ENCODE results near the gene CAB39L. TPM values are rescaled to one million over a fixed set of nuclear protein-coding genes. Genes with fewer than 3 reads are reported as not detected.
A peak's percentile ranks its signal among the peaks of the same experiment; 100 is the strongest.

CAB39L gene
- 1 to 10 TPM; 3.8 to 4.5 TPM for total RNA-seq

- peaks cover 56% of the 10 kb centered on the region for H3K4me1 Mint-ChIP-seq (ENCODE audit: low read depth)
- H3K27me3 Mint-ChIP-seq (ENCODE audit: low read depth), result no peaks in the 10 kb centered on the region
- H3K27ac Mint-ChIP-seq, result peak within 1 kb of the TSS; percentile 96
- H3K9me3 Mint-ChIP-seq, result no peaks in the 10 kb centered on the region
- DNase-seq, result peak; percentile 99
- CTCF ChIA-PET, result interaction anchor here (0.6 to 2.1 kb wide), 9 partner anchors 8 to 260 kb away, joined by 3 to 8 read pairs (median 3); partner anchors contain the start of genes PHF11 and RCBTB1
- intact Hi-C loops (cut with micrococcal nuclease), result loop anchor here (1.0 to 10.0 kb wide), 18 partner anchors 10 to 1299 kb away; partner anchors contain the start of genes EBPL, LPAR6, PHF11 and RCBTB1
- H3K36me3 Mint-ChIP-seq (ENCODE audit: low read depth), result peaks cover 6% of the 10 kb centered on the region
- peak within 1 kb of the TSS; percentile 92 for H3K4me3 Mint-ChIP-seq
These were observed at the start of gene CAB39L, which contains the start of gene SETDB2 for GRCh38 chr13:49443704-49444523. Gene CAB39L (minus strand): TSS chr13:49444064. CDS start chr13:49382910, 61,154 bp downstream. Gene SETDB2 (plus strand): TSS chr13:49444274. CDS start chr13:49451894, 7,620 bp downstream.

GRCh38 chr13:49488563-49488962 is 44.7 kb upstream of the CAB39L start:
- Mint-ChIP-seq H3K9me3 (no peaks in the 10 kb centered on the region), H3K27me3 (ENCODE audit: low read depth) (no peaks in the 10 kb centered on the region), H3K4me1 (ENCODE audit: low read depth) (no peaks in the 10 kb centered on the region), H3K27ac (no peak overlapping the region), H3K4me3 (no peak overlapping the region), H3K36me3 (ENCODE audit: low read depth) (peaks cover 18% of the 10 kb centered on the region)
- no peak for DNase-seq
- intact Hi-C loops (cut with micrococcal nuclease), result no loop called here
- CTCF ChIA-PET, result no interaction called here

DNA sequence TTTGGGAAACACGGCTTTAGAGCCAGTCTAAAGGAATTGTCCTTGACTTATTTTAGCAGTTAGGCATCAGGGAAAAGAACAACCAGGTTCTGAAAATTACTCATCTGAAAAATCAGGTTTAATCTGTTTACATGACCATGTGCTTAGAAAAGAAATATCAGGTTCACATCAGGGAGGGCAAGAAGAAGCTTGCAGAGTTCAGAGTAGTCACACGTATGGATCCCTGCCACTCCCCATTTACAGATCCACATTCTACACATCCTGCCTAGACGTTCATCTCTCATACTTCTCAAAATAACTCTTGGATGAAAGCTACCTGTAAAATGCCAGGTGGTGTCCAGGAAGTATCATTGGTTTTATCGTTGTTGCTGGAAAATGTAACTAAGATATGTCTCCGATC is 37.9 kb upstream of the CAB39L start:
- Mint-ChIP-seq H3K27ac (no peak overlapping the region), H3K27me3 (ENCODE audit: low read depth) (no peaks in the 10 kb centered on the region), H3K9me3 (no peaks in the 10 kb centered on the region), H3K36me3 (ENCODE audit: low read depth) (peaks cover 36% of the 10 kb centered on the region), H3K4me1 (ENCODE audit: low read depth) (no peaks in the 10 kb centered on the region), H3K4me3 (no peak overlapping the region)
- CTCF ChIA-PET, result no interaction called here
- DNase-seq, result no peak
- intact Hi-C loops (cut with micrococcal nuclease), result no loop called here

GRCh38 chr13:49476529-49476928 is 32.7 kb upstream of the CAB39L start:
- no peak for DNase-seq
- Mint-ChIP-seq H3K4me1 (ENCODE audit: low read depth) (peaks cover 2% of the 10 kb centered on the region), H3K27ac (no peak overlapping the region), H3K36me3 (ENCODE audit: low read depth) (peaks cover 26% of the 10 kb centered on the region), H3K27me3 (ENCODE audit: low read depth) (no peaks in the 10 kb centered on the region), H3K4me3 (no peak overlapping the region), H3K9me3 (no peaks in the 10 kb centered on the region)
- intact Hi-C loops (cut with micrococcal nuclease), result no loop called here
- CTCF ChIA-PET, result no interaction called here

DNA sequence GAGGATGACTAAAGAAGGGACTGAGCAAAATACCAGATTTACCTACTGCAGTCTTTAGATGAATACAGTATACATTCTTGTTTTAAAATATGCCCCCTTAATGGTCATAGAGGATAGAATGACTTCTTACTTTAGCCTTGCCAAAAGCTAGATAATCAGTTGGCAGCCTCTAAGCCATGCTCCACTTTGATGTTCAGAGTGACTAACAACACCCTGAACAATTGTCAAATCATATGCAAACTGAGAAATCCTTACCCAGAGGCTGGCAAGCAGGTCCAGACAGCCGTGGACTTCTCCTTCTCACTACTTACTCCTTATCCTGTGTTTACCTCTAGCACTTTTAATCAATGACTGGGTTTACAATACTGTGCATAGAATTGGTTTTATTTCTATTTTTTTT is 28.3 kb upstream of the CAB39L start:
- Mint-ChIP-seq H3K27me3 (ENCODE audit: low read depth) (no peaks in the 10 kb centered on the region), H3K36me3 (ENCODE audit: low read depth) (peaks cover 35% of the 10 kb centered on the region), H3K4me3 (no peak overlapping the region), H3K9me3 (no peaks in the 10 kb centered on the region), H3K27ac (no peak overlapping the region), H3K4me1 (ENCODE audit: low read depth) (peaks cover 2% of the 10 kb centered on the region)
- CTCF ChIA-PET, result interaction anchor here (1.0 kb wide), 1 partner anchor 135 kb away, joined by 3 read pairs; no protein-coding TSS in a partner anchor
- intact Hi-C loops (cut with micrococcal nuclease), result no loop called here
- DNase-seq, result no peak

GRCh38 chr13:49466292-49466838 is 22.5 kb upstream of the CAB39L start:
- H3K27me3 Mint-ChIP-seq (ENCODE audit: low read depth), result no peaks in the 10 kb centered on the region
- no peak overlapping the region for H3K27ac Mint-ChIP-seq
- intact Hi-C loops (cut with micrococcal nuclease), result no loop called here
- peaks cover 53% of the 10 kb centered on the region for H3K36me3 Mint-ChIP-seq (ENCODE audit: low read depth)
- H3K9me3 Mint-ChIP-seq, result peaks cover 3% of the 10 kb centered on the region
- CTCF ChIA-PET, result interaction anchor here (0.6 kb wide), 1 partner anchor 147 kb away, joined by 3 read pairs; no protein-coding TSS in a partner anchor
- DNase-seq, result no peak
- no peaks in the 10 kb centered on the region for H3K4me1 Mint-ChIP-seq (ENCODE audit: low read depth)
- no peak overlapping the region for H3K4me3 Mint-ChIP-seq

- Mint-ChIP-seq H3K4me1 (ENCODE audit: low read depth) (no peaks in the 10 kb centered on the region), H3K27me3 (ENCODE audit: low read depth) (no peaks in the 10 kb centered on the region), H3K36me3 (ENCODE audit: low read depth) (peaks cover 54% of the 10 kb centered on the region), H3K4me3 (no peak overlapping the region), H3K9me3 (peaks cover 3% of the 10 kb centered on the region), H3K27ac (no peak overlapping the region)
- CTCF ChIA-PET, result no interaction called here
- intact Hi-C loops (cut with micrococcal nuclease), result no loop called here
- DNase-seq, result no peak
These were observed 20.9 kb upstream of the CAB39L start for GRCh38 chr13:49464621-49465325.

DNA sequence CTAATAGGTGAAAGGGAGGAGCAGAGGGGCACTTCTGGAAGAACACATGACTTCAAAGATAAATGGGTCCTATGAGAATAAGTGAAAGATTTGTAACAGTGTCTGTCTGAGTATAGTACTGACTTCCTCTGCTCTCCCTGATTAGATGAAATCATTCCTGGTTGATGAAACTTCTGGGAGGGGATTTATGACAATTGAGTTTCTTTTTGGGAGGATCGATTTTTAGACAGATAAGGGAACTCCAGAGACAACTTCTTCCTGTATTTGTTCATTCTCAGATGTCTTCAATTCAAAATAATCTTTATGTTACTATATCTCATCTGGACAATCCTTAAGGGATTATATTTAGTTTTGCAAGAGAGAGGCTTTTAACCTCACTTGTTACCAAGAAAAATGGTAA is 20.2 kb upstream of the CAB39L start:
- intact Hi-C loops (cut with micrococcal nuclease), result no loop called here
- Mint-ChIP-seq H3K27me3 (ENCODE audit: low read depth) (no peaks in the 10 kb centered on the region), H3K36me3 (ENCODE audit: low read depth) (peaks cover 48% of the 10 kb centered on the region), H3K4me1 (ENCODE audit: low read depth) (peaks cover 1% of the 10 kb centered on the region), H3K4me3 (no peak overlapping the region), H3K27ac (no peak overlapping the region), H3K9me3 (peaks cover 3% of the 10 kb centered on the region)
- no peak for DNase-seq
- CTCF ChIA-PET, result no interaction called here

DNA sequence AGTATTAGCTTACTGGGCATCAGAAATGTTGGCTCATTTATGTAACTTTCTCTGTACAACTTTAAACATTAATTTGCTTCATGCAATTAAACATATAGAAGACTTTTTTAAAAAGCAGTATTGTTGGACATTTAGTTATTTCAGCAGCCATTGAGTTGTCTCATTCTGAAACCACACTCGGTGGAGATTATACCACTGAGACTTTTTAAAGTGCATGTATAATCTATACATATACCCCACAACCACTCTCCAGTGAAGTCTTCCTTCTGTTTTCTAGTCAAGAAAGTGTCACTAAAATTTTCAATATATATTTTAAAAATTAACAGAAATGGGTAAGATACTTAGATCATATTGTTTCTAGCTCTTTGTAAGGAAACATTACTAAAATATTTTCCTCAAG is 15.7 kb upstream of the CAB39L start:
- Mint-ChIP-seq H3K36me3 (ENCODE audit: low read depth) (peaks cover 35% of the 10 kb centered on the region), H3K4me3 (no peak overlapping the region), H3K27me3 (ENCODE audit: low read depth) (no peaks in the 10 kb centered on the region), H3K27ac (no peak overlapping the region), H3K9me3 (peaks cover 3% of the 10 kb centered on the region), H3K4me1 (ENCODE audit: low read depth) (peaks cover 3% of the 10 kb centered on the region)
- DNase-seq, result no peak
- CTCF ChIA-PET, result interaction anchor here (1.4 kb wide), 1 partner anchor 9 kb away, joined by 4 read pairs; no protein-coding TSS in a partner anchor
- intact Hi-C loops (cut with micrococcal nuclease), result no loop called here

DNA sequence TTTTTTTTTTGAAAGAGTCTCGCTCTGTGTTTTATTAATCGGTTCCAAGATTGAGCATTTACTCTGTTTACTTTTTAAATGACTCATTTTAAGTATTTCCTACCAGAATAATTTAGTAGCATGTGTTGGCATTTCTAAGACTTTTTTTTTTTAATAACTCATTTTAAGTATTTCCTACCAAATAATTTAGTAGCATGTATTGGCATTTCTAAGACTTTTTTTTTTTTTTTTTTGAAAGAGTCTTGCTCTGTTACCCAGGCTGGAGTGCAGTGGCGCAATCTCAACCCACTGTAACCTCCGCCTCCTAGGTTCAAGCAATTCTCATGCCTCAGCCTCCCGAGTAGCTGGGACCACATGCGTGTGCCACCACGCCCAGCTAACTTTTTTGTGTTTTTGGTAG is 13.4 kb upstream of the CAB39L start:
- H3K36me3 Mint-ChIP-seq (ENCODE audit: low read depth), result peaks cover 23% of the 10 kb centered on the region
- no peak overlapping the region for H3K27ac Mint-ChIP-seq
- no peak for DNase-seq
- no peak overlapping the region for H3K4me3 Mint-ChIP-seq
- H3K27me3 Mint-ChIP-seq (ENCODE audit: low read depth), result no peaks in the 10 kb centered on the region
- H3K9me3 Mint-ChIP-seq, result no peaks in the 10 kb centered on the region
- intact Hi-C loops (cut with micrococcal nuclease), result no loop called here
- peaks cover 12% of the 10 kb centered on the region for H3K4me1 Mint-ChIP-seq (ENCODE audit: low read depth)
- CTCF ChIA-PET, result no interaction called here

GRCh38 chr13:49456156-49456555 is 12.3 kb upstream of the CAB39L start:
- peaks cover 16% of the 10 kb centered on the region for H3K36me3 Mint-ChIP-seq (ENCODE audit: low read depth)
- H3K9me3 Mint-ChIP-seq, result no peaks in the 10 kb centered on the region
- peaks cover 12% of the 10 kb centered on the region for H3K4me1 Mint-ChIP-seq (ENCODE audit: low read depth)
- DNase-seq, result no peak
- no peaks in the 10 kb centered on the region for H3K27me3 Mint-ChIP-seq (ENCODE audit: low read depth)
- no peak overlapping the region for H3K27ac Mint-ChIP-seq
- intact Hi-C loops (cut with micrococcal nuclease), result no loop called here
- CTCF ChIA-PET, result no interaction called here
- H3K4me3 Mint-ChIP-seq, result no peak overlapping the region

DNA sequence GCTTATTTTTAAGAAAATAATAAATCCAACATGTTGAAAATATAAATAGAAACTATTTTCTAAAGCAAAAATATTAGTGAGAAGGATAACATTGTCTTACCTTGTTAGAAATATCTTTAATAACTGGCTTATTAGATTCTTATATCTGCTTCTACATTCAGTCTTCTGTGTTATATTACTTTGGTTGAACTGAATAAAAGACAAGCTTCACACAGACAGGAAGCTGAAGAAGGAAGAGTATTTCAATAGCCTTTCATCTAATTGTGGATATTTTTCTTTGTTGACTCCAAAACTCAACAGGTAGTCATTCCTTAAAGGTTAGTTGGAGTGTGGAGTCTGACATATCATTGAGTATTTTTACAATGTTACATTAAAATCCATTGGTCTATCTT is 11.1 kb upstream of the CAB39L start:
- peaks cover 10% of the 10 kb centered on the region for H3K36me3 Mint-ChIP-seq (ENCODE audit: low read depth)
- intact Hi-C loops (cut with micrococcal nuclease), result no loop called here
- H3K27me3 Mint-ChIP-seq (ENCODE audit: low read depth), result no peaks in the 10 kb centered on the region
- no peak overlapping the region for H3K27ac Mint-ChIP-seq
- H3K4me3 Mint-ChIP-seq, result no peak overlapping the region
- no peaks in the 10 kb centered on the region for H3K9me3 Mint-ChIP-seq
- CTCF ChIA-PET, result no interaction called here
- DNase-seq, result no peak
- peaks cover 17% of the 10 kb centered on the region for H3K4me1 Mint-ChIP-seq (ENCODE audit: low read depth)

All from activated naive CD4-positive, alpha-beta T cell treated with anti-CD3 and anti-CD28 coated beads for 36 hours (primary cell).